ENCODE data around the gene ARRB1. TPM values are rescaled to one million over a fixed set of nuclear protein-coding genes. Genes with fewer than 3 reads are reported as not detected.

ARRB1 gene
- total RNA-seq, 1 donor from 2014 or later, result 24.6 TPM

GRCh38 chr11:75271730-75272129 lies 79.7 kb downstream of the ARRB1 start:
- DNase-seq (no peak), ATAC-seq (ENCODE audit: poor library complexity) (no peak)
- intact Hi-C loops (cut with DNase I), result no loop called here

GRCh38 chr11:75270896-75271418 lies 80.5 kb downstream of the ARRB1 start:
- intact Hi-C loops (cut with DNase I), result no loop called here
- ATAC-seq (ENCODE audit: poor library complexity) (no peak), DNase-seq (peak; percentile 9)

- intact Hi-C loops (cut with DNase I), result no loop called here
- ATAC-seq (ENCODE audit: poor library complexity) (no peak), DNase-seq (peak; percentile 12)
Observed at GRCh38 chr11:75269896-75270295, 81.6 kb downstream of the ARRB1 start.

GRCh38 chr11:75269367-75269660 lies 82.1 kb downstream of the ARRB1 start:
- ATAC-seq (ENCODE audit: poor library complexity) (no peak), DNase-seq (peak; percentile 11)
- intact Hi-C loops (cut with DNase I), result no loop called here

- ATAC-seq (ENCODE audit: poor library complexity), result no peak
- DNase-seq, result peak; percentile 36
- intact Hi-C loops (cut with DNase I), result no loop called here
Observed at GRCh38 chr11:75268626-75269366, 82.7 kb downstream of the ARRB1 start.

DNA sequence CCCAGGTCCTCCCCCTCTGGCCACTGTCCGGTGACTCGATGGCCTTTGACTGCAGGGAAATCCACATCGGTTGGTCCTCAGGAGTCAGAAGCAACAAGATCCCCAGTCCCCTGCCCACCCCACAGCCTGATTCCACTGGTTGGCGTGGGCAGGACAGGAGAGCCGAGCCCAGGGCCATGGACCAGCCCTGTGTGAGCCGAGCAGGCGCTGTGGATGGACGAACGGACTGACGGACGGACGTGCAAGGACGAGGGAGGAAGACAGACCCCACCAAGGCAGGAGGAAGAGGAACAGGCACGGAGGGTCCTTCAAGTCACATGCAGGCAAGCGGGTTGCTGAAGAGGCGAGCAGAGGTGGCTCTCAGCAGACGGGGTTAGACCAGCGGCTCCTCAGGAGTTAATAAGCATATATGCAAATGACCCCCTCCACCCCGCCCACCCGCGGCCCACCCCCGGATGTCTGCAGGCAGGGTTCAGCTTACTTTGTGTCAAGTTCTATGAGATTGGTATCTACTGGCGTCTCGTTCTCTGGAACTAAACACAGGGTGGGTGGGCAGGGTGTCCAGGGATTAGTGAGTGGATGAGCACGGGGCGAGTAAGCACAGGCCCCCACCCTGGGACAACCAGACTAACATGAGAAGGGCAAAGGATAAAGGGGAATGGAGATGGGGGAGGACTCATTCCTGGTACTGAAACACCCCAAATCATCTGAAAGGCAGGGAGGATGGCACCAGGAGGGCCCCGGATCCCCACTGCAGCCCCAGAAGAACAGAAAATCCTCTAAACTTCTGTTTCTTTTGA lies 84.1 kb downstream of the ARRB1 start:
- intact Hi-C loops (cut with DNase I), result no loop called here
- no peak for ATAC-seq (ENCODE audit: poor library complexity)
- DNase-seq, result peak; percentile 31

GRCh38 chr11:75265851-75266531 lies 85.5 kb downstream of the ARRB1 start:
- intact Hi-C loops (cut with DNase I), result no loop called here
- ATAC-seq (ENCODE audit: poor library complexity) (peak; percentile 18), DNase-seq (peak; percentile 50)

- DNase-seq (peak; percentile 27), ATAC-seq (ENCODE audit: poor library complexity) (no peak)
- intact Hi-C loops (cut with DNase I), result no loop called here
Observed at GRCh38 chr11:75264971-75265370, 86.5 kb downstream of the ARRB1 start.

DNA sequence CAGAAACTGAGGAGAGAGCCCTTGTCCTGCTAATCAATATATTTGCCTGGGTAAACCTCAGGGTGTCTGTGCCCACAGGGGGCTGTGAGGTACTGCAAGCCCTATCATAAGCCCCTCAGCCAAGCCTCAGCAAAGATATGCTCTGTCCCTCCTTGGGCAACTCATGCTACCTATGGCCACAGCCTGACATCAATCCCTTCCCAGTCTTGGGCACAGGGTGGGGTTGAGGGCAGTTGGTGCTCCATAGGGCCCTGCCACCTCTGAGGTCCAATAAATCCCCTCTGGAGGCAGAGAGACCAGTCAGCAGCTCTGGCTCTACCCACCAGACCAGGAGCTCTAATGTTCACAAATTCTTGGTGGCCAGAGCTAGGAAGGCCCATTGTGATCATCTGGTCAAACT lies 87.1 kb downstream of the ARRB1 start:
- intact Hi-C loops (cut with DNase I), result no loop called here
- ATAC-seq (ENCODE audit: poor library complexity), result no peak
- peak; percentile 13 for DNase-seq

GRCh38 chr11:75263944-75264349 lies 87.5 kb downstream of the ARRB1 start:
- DNase-seq (peak; percentile 49), ATAC-seq (ENCODE audit: poor library complexity) (no peak)
- intact Hi-C loops (cut with DNase I), result no loop called here

DNA sequence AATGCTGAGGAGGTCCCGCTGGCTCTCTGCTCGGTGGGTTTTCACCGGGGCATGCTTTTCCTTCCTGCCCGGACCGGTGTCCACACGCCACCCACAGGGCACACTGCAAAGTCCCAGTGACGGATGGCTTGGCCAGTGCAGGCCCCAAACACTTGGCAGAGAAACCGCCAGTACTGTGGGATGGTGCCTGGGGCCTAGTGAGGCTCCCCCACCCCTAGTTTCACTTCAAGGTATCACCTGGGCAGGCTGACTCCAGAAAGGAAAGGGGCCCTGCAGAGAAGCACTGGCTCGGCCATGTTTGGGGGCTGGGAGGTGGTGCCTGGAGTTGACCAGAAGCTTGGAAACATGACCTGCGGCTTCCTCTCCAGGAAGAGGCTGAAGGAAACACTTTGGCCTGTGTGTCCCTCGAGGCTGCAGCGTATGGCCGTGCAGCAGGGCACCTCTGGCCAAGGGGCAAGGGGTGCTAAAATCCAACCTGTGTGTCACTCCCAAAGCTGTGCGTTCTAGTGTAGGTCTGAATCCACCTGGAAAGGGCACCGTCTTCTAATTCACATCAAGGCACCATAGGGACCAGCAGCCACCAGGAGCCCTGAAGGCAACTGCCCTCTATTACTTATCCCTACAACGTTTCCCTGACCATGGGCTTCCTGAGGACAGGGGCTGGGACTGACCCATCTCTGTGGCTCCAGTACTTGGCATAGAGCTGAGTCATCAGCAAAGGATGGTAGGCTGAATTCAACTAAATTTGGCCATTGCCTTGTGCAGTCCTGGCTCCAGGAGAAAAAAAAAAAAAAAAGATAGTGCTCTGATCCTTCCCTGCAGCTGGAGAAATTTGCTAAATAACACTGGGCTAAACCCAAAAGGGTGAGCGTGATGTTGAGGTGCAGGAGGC lies 88.3 kb downstream of the ARRB1 start:
- no peak for ATAC-seq (ENCODE audit: poor library complexity)
- intact Hi-C loops (cut with DNase I), result no loop called here
- DNase-seq, result peak; percentile 34

GRCh38 chr11:75262436-75262835 lies 89.0 kb downstream of the ARRB1 start:
- no peak for ATAC-seq (ENCODE audit: poor library complexity)
- peak; percentile 11 for DNase-seq
- intact Hi-C loops (cut with DNase I), result no loop called here

GRCh38 chr11:75261902-75262361 lies 89.5 kb downstream of the ARRB1 start:
- peak; percentile 20 for DNase-seq
- intact Hi-C loops (cut with DNase I), result no loop called here
- no peak for ATAC-seq (ENCODE audit: poor library complexity)

DNA sequence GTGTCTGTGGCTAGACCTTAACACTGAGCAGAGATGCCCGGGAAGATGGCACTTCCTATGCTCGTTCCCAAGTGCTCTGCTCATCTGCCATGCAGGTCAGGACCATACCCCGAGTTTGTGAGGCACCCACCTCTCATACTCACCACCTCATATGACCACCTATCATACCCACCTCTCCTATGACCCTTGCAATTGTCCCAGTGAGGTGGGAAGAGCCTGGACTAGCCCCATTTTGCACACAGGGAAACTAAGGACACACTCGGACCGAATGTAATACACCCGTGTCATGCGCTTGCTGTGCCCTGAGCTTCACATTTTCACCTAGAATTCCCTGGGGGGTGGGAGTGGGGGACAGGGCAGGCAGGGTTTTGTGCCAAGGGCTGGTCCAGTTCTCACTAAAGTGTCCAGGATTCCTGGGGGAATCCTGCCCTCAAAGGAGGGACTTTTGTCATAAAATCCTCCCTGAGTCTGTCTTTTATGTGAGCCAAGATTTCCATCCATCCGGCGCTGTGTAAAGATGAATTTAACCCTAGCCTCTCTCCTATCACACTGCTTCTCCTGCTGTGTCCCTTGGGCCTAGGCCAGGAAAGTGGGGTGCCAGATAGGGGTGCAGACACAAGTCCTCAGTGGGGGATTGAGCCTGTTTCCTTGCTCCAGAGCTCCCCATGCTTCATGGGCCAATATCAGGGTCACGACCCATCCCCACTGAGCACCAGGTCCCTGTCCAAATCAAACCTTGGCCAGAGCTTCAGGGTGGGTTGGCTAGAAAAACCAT lies 90.9 kb downstream of the ARRB1 start:
- ATAC-seq (ENCODE audit: poor library complexity), result peak; percentile 20
- intact Hi-C loops (cut with DNase I), result no loop called here
- peak; percentile 27 for DNase-seq

- no peak for ATAC-seq (ENCODE audit: poor library complexity)
- DNase-seq, result no peak
- intact Hi-C loops (cut with DNase I), result no loop called here
Observed at GRCh38 chr11:75254326-75254725, 97.1 kb downstream of the ARRB1 start.

- ATAC-seq (ENCODE audit: poor library complexity), result no peak
- no peak for DNase-seq
- intact Hi-C loops (cut with DNase I), result loop anchor here (2.0 to 10.0 kb wide), 3 partner anchors 109 to 315 kb away; no protein-coding TSS in a partner anchor
Observed at GRCh38 chr11:75249704-75250103, 101.8 kb downstream of the ARRB1 start.

- intact Hi-C loops (cut with DNase I), result loop anchor here (2.0 to 10.0 kb wide), 3 partner anchors 108 to 314 kb away; no protein-coding TSS in a partner anchor
- DNase-seq, result no peak
- no peak for ATAC-seq (ENCODE audit: poor library complexity)
Observed at GRCh38 chr11:75248924-75249256, 102.6 kb downstream of the ARRB1 start.
